K562 (cell line): ENCODE measurements around the gene IPO11.

Experiments
- ARID2 ChIP-seq: fragments of 450-650 bp; IDR thresholded peaks from 2 replicates; pipeline ENCODE4 v1.6.1; 2017; ENCODE audit warnings: antibody characterized with exemption, mild to moderate bottlenecking
- CTCF ChIP-seq, 3 experiments: IDR thresholded peaks in 2 of 3; conservative IDR thresholded peaks in 1 of 3; 2 replicates each; pipeline ENCODE4 v1.5.1; 2011 to 2012; ENCODE audit warnings: low read length in 3 of 3, mild to moderate bottlenecking in 3 of 3, control low read depth in 2 of 3, improper control_type of control experiment in 1 of 3, inconsistent platforms in 1 of 3, low read depth in 1 of 3, mixed read lengths in 1 of 3, moderate library complexity in 1 of 3; ENCODE audit not compliant: insufficient read depth in 2 of 3
- KLF16 ChIP-seq: IDR thresholded peaks from 2 replicates; pipeline ENCODE4 v1.6.1; 2016; ENCODE audit warnings: antibody characterized with exemption
- MEF2D ChIP-seq: conservative IDR thresholded peaks from 2 replicates; pipeline ENCODE4 v1.6.1; 2016; ENCODE audit warnings: low read depth, missing genetic modification characterization, missing compliant biosample characterization
- NR2C2 ChIP-seq, 2 experiments: fragments of 200-800 bp in 1 of 2; sonication (Bioruptor generic) in 1 of 2; sonication (generic) in 1 of 2; formaldehyde crosslinking in 1 of 2; IDR thresholded peaks; 2 replicates each; pipeline versions ENCODE4 v1.6.1 to v1.8.0; 2016 to 2022; ENCODE audit warnings: mild to moderate bottlenecking in 1 of 2, missing compliant biosample characterization in 1 of 2, missing genetic modification characterization in 1 of 2, missing genetic modification reagents in 1 of 2
- PKNOX1 ChIP-seq: fragments of 450-650 bp; IDR thresholded peaks from 2 replicates; pipeline ENCODE4 v1.6.1; 2016
- TAL1 ChIP-seq: fragments of 450-650 bp; IDR thresholded peaks from 2 replicates; pipeline ENCODE4 v1.6.1; 2016; ENCODE audit warnings: mild to moderate bottlenecking
- ZNF174 ChIP-seq: fragments of 250-450 bp; sonication (Bioruptor Pico); IDR thresholded peaks from 2 replicates; pipeline ENCODE4 v1.4.0; 2020; ENCODE audit warnings: mild to moderate bottlenecking
- TF ChIP-seq, protein P1 (sequence below), 3 experiments: fragments of 200-800 bp in 1 of 3; sonication (Bioruptor generic) in 1 of 3; sonication (generic) in 1 of 3; formaldehyde crosslinking in 1 of 3; IDR thresholded peaks; 2 replicates each; pipeline versions ENCODE4 v1.6.1 to v1.8.0; 2016 to 2022; ENCODE audit warnings: mild to moderate bottlenecking in 2 of 3, missing compliant biosample characterization in 2 of 3, missing genetic modification characterization in 2 of 3, missing genetic modification reagents in 1 of 3

- no peak for TF ChIP-seq ZNF174 (CRISPR knock-in tag)
- TF ChIP-seq CTCF (IDR thresholded peaks at IDR 0.05 in 2 of 3, conservative IDR thresholded peaks at IDR 0.05 in 1 of 3; ENCODE audit: insufficient read depth in 2 of 3, low read depth in 1 of 3, low read length in 3 of 3), result no peak
- TF ChIP-seq TAL1, result no peak
- TF ChIP-seq MEF2D (tag), result no peak
- no peak for TF ChIP-seq ARID2
- TF ChIP-seq PKNOX1, result no peak
- TF ChIP-seq, protein P1, sequence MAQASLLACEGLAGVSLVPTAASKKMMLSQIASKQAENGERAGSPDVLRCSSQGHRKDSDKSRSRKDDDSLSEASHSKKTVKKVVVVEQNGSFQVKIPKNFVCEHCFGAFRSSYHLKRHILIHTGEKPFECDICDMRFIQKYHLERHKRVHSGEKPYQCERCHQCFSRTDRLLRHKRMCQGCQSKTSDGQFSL (CRISPR knock-in tag; IDR thresholded peaks at IDR 0.05), result no peak
- TF ChIP-seq, protein P1 (tag; IDR thresholded peaks at IDR 0.05), result no peak
- no peak for TF ChIP-seq NR2C2 (CRISPR knock-in tag; IDR thresholded peaks at IDR 0.05)
- TF ChIP-seq NR2C2 (tag; IDR thresholded peaks at IDR 0.05), result no peak
- no peak for TF ChIP-seq KLF16
These were observed 130.2 kb downstream of the IPO11 start for GRCh38 chr5:62542720-62543119.
